Fibroblast of skin of abdomen (primary cell): ENCODE results near the gene EFCAB12.
"Not testable (repeated sequence)": the region's sequence is repeated elsewhere in the genome, so short reads cannot be mapped to it uniquely, and the experiment has no call there.

ENCODE experiments used
- DNase-seq: peaks from one replicate; pipeline ENCODE4 v3.0.0-alpha.2; 2013

The EFCAB12 gene

GRCh38 chr3:129418041-129418973 is 10.1 kb downstream of the EFCAB12 start:
- no peak for DNase-seq

- peak; percentile 19 for DNase-seq
These were observed 11.1 kb downstream of the EFCAB12 start for GRCh38 chr3:129417326-129417725.

GRCh38 chr3:129416415-129416814 is 12.0 kb downstream of the EFCAB12 start:
- no peak for DNase-seq

DNA sequence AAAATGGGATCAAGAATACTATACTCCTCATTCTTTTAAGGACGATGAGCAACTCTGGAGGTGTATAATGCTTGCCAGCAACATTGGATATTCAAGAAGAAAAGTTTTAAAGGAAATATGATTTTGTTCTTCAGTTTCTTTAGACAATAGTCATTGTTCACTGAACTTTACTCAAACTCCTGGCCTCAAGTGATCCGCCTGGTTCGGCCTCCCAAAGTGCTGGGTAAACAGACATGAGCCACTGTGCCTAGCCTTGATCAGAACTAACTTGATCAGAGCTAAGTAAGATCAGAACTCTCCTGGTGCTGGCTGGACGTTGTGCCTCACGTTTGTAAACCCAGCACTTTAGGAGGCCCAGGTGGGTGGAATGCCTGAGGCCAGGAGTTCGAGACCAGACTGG is 12.6 kb downstream of the EFCAB12 start:
- DNase-seq: no peak

DNA sequence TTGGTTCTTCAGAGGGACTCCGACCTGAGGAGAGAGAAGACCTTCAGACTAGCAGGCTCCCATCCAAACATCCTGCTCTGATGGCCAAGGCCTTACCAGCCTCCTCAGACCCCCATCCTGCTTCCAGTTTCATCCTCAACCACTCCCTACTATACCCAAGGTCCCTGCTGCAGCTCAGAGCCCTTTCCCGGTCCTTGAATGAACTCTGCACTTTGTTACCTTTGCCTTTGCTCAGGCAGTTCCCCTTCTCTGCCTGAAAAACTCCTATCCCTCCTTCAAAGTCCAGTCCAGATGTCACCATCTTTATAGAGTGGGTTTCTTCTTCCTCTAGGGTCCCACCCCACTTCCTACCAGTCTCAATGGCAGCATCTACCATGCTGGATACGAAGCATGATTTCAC is 13.1 kb downstream of the EFCAB12 start:
- no peak for DNase-seq

- peak; percentile 54 for DNase-seq
These were observed 14.5 kb downstream of the EFCAB12 start for GRCh38 chr3:129413687-129414506.

DNA sequence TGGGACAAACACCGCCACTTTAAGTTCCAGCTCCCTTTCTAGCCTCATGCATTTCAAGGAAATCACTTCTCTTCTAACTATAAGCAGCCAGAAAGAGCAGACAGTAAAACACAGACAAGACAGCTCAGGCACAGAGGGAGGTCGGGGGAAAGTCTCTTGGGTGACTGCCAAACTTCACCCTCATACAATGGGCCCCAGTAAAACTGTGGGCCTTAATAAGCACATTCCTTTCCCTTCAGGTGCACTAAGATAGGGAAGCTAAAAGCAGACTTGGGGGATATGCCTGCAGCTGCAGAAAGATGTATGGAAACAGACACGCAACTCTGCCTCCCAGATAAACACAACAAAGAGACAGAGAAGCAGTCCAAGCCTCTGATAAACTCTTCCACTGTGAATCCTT is 15.2 kb downstream of the EFCAB12 start:
- not testable (repeated sequence) for DNase-seq

DNA sequence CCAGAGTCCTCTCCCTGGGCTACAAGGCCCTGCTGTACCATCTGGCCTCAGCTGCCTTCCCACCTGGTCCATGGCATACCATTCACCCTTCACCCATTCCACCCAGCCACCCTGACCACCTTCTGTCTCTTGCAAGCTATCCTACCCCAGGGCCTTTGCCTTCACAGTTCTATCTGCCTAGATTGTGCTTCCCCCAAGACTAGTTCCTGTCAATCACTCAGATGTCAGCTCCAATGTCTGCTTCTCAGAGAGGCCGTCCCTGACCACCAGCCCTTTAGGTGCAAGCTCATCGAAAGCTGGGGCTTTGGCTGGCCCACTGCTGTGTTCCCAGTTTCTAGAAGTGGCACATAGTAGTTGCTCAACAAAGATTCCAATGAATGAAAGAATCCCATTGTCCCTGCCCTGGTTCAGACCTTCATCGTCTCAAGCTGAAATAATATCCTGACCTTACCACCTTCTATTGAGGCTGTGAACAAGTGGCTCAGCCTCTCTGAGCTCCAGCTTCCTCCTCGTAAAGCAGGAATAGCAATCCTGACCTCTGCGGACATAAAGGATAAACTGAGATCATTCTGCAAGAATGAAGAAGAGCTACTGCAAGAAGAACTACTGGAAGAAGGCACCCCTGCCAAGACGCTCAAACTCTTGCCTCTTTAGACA is 15.8 kb downstream of the EFCAB12 start:
- DNase-seq: no peak

- no peak for DNase-seq
These were observed 17.5 kb downstream of the EFCAB12 start for GRCh38 chr3:129410971-129411370.

DNA sequence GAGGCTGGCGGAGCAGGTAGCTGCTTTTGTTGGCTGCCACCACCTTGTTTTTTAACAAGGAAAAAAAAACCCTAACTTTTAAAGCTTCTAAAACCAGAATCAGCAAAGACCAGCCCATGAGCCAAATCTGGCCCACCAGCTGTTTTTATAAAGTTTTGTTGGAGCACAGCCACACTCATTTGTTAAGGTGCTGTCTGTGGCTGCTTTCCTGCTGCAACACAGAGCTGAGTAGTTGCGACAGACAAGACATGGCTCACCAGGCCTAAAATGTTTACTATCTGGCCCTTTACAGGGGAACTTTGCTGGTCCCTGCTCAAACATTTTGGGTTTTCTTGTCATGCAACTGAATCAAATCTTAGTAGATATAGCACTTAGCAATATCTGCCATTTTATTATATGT is 18.9 kb downstream of the EFCAB12 start:
- peak; percentile 21 for DNase-seq

- DNase-seq: no peak
These were observed 23.8 kb downstream of the EFCAB12 start for GRCh38 chr3:129404610-129405009.

GRCh38 chr3:129404130-129404529 is 24.3 kb downstream of the EFCAB12 start:
- no peak for DNase-seq

DNA sequence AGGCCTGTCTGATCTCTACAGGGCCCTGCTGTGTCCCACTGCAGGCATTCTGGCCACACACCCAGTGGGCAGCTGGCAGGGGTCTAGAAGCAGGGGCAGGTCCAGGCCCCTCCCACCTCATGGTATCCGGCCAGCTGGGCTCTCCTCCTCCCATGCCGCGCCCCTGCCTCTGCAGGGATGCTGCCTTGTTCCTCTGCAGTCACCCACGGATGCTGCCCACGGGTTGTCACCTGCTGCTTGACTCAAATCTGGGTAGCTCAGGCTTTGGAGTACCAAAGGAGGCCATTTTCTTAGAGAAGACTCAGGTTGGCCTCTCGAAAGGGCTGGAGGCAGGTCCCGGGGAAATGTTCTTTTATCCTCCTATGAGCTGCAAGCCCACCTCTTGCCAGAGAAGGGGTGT is 25.0 kb downstream of the EFCAB12 start:
- DNase-seq: no peak

GRCh38 chr3:129402616-129403015 is 25.8 kb downstream of the EFCAB12 start:
- DNase-seq: no peak

DNA sequence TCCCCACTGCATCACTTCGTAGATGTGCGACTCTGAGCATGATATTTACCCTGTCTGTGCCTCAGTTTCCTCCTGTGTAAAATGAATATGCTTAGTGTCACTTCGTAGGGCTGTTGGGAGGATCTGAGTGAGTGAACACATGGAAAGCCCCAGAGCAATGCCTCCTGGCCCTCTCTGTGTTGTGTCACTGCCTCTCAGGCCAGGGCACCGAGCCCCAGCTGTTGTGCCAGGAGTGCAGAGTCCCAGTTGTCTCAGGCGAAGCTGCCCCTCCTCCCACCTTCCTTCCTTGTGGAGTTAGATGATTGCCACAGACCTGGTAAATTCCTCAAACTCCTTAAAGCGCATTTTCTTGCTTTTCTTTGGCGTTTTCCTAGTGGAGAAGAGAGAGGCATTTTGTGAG is 26.2 kb downstream of the EFCAB12 start:
- DNase-seq: no peak

GRCh38 chr3:129399895-129400357 is 28.5 kb downstream of the EFCAB12 start:
- peak; percentile 19 for DNase-seq

DNA sequence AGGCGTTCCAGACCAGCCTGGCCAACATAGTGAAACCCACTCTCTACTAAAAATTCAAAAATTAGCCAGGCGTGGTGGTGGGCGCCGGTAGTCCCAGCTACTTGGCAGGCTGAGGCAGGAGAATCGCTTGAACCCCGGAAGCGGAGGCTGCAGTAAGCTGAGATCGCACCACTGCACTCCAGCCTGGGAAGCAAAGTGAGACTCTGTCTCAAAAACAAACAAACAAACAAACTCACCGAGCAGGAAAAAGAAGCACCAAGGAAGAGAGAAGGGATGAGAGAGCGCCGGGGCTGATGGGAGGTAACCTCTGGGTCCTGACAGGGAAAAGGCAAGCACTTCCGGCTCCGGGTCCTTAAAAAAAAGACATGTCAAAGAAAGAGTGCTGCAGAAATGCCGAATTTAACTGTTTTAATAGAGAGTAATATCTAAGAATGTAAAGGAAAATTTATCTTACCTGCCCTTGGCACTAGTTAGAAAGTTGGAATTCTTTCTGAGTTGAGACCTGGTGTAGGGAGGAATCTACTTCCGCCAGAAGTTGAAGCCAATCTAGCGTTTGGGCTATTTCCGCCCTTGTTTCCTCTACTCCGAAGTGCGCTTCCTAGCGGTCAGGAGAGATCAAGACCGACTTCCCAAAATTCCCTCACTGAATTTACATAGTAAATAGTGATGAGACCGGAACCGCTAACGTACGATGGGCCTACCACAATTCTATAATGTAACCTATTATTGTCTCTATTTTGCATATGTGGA is 29.1 kb downstream of the EFCAB12 start:
- DNase-seq: peak; percentile 96

- DNase-seq: peak; percentile 10
These were observed 29.7 kb downstream of the EFCAB12 start for GRCh38 chr3:129398803-129399144.

GRCh38 chr3:129393760-129394564 is 34.5 kb downstream of the EFCAB12 start:
- DNase-seq: not testable (repeated sequence)

- DNase-seq: no peak
These were observed 35.2 kb downstream of the EFCAB12 start for GRCh38 chr3:129393271-129393670.
